ENCODE data around the gene KIF26B. TPM values are rescaled to one million over a fixed set of nuclear protein-coding genes. Genes with fewer than 3 reads are reported as not detected.

KIF26B gene
- total and polyA plus RNA-seq, 7 donors = 0.01 to 0.32 (median 0.06) TPM

GRCh38 chr1:245483247-245483646 is 328.5 kb downstream of the KIF26B start:
- 47 to 57% (median 51%) methylated on average over 6 of the region's 6 CpGs for WGBS, 3 donors
- intact Hi-C loops (cut with DNase I) = no loop called here
- H3K27me3 ChIP-seq (ENCODE audit: insufficient read depth in 3 of 3, low read length in 2 of 3) = no peaks in the 10 kb centered on the region

GRCh38 chr1:245484176-245484575 is 329.4 kb downstream of the KIF26B start:
- no peak for TF ChIP-seq CTCF (IDR thresholded peaks at IDR 0.05)
- no peak for DNase-seq
- WGBS, 3 donors = 46 to 71% (median 51%) methylated on average over 2 of the region's 2 CpGs

More at GRCh38 chr1:245483247-245483646, 328.5 kb downstream of the KIF26B start:
- Histone ChIP-seq H3K4me1 (no peaks in the 10 kb centered on the region), H3K27ac (no peak overlapping the region), H3K9me3 (no peaks in the 10 kb centered on the region), H3K36me3 (ENCODE audit: insufficient read depth in 1 of 2, low read depth in 1 of 2) (no peaks in the 10 kb centered on the region), H3K4me3 (no peak overlapping the region)
- no peak for DNase-seq
- TF ChIP-seq CTCF (IDR thresholded peaks at IDR 0.05) = no peak
- ATAC-seq = no peak

GRCh38 chr1:245485996-245486395 is 331.2 kb downstream of the KIF26B start:
- intact Hi-C loops (cut with DNase I) = no loop called here
- no peak for TF ChIP-seq CTCF (IDR thresholded peaks at IDR 0.05)
- DNase-seq = no peak
- ATAC-seq = no peak
- WGBS, 3 donors = 53 to 63% (median 53%) methylated on average over 3 of the region's 3 CpGs
- H3K27me3 ChIP-seq (ENCODE audit: insufficient read depth in 3 of 3, low read length in 2 of 3) = no peaks in the 10 kb centered on the region
- H3K27ac ChIP-seq = no peak overlapping the region
- no peaks in the 10 kb centered on the region for H3K9me3 ChIP-seq
- no peaks in the 10 kb centered on the region for H3K4me1 ChIP-seq
- H3K36me3 ChIP-seq (ENCODE audit: insufficient read depth in 1 of 2, low read depth in 1 of 2) = no peaks in the 10 kb centered on the region
- no peak overlapping the region for H3K4me3 ChIP-seq

More at GRCh38 chr1:245484176-245484575, 329.4 kb downstream of the KIF26B start:
- H3K9me3 ChIP-seq = no peaks in the 10 kb centered on the region
- intact Hi-C loops (cut with DNase I) = no loop called here
- no peaks in the 10 kb centered on the region for H3K27me3 ChIP-seq (ENCODE audit: insufficient read depth in 3 of 3, low read length in 2 of 3)
- H3K4me1 ChIP-seq = no peaks in the 10 kb centered on the region
- H3K27ac ChIP-seq = no peak overlapping the region
- no peak overlapping the region for H3K4me3 ChIP-seq
- ATAC-seq = no peak
- no peaks in the 10 kb centered on the region for H3K36me3 ChIP-seq (ENCODE audit: insufficient read depth in 1 of 2, low read depth in 1 of 2)

- no peak for ATAC-seq
- Histone ChIP-seq H3K4me1 (no peaks in the 10 kb centered on the region), H3K4me3 (no peak overlapping the region), H3K27ac (no peak overlapping the region), H3K27me3 (ENCODE audit: insufficient read depth in 3 of 3, low read length in 2 of 3) (no peaks in the 10 kb centered on the region), H3K9me3 (no peaks in the 10 kb centered on the region), H3K36me3 (ENCODE audit: insufficient read depth in 1 of 2, low read depth in 1 of 2) (no peaks in the 10 kb centered on the region)
- 76 to 83% (median 79%) methylated on average over 8 of the region's 8 CpGs for WGBS, 3 donors
- no peak for TF ChIP-seq CTCF (IDR thresholded peaks at IDR 0.05)
- intact Hi-C loops (cut with DNase I) = no loop called here
- no peak for DNase-seq
Measured at GRCh38 chr1:245486775-245487470, 332.1 kb downstream of the KIF26B start.
